Prostate gland (tissue), 2 donors: ENCODE results near the gene EPB41L2.

Experiments
- CTCF ChIP-seq, 4 experiments: fragments of 200-600 bp in 2 of 4; fragments of 450-650 bp in 2 of 4; sonication (generic) in 2 of 4; IDR thresholded peaks; 1 replicate in 3 of 4; 2 replicates in 1 of 4; pipeline ENCODE4 v1.5.1; 2016 to 2019; ENCODE audit warnings: antibody characterized with exemption in 4 of 4, mild to moderate bottlenecking in 2 of 4, moderate library complexity in 2 of 4
- POLR2A ChIP-seq: fragments of 450-650 bp; IDR thresholded peaks from one replicate; pipeline ENCODE4 v1.6.1; 2016; ENCODE audit warnings: antibody characterized with exemption, mild to moderate bottlenecking

GRCh38 chr6:130912434-130912833, 150.6 kb downstream of the EPB41L2 start:
- TF ChIP-seq CTCF (IDR thresholded peaks at IDR 0.05) (no peak), POLR2A (no peak)
